Psoas muscle (tissue), 8 donors: ENCODE data around the gene ZBTB16. TPM values are rescaled to one million over a fixed set of nuclear protein-coding genes. Genes with fewer than 3 reads are reported as not detected.
A peak's percentile ranks its signal among the peaks of the same experiment; 100 is the strongest.

Experiments used
- ATAC-seq, 4 donors: fragments of 200-7000 bp; cut with Tn5 transposase; one replicate each; pipeline ENCODE4 v1.9.1; 2020; ENCODE audit warnings: moderate library complexity in 3 of 4, mild to moderate bottlenecking in 2 of 4
- DNase-seq, 2 donors: peaks; one replicate each; pipeline ENCODE4 v3.0.0-alpha.2; 2020
- H3K27ac ChIP-seq: fragments of 200-600 bp; one replicate; pipeline ENCODE4 v1.8.0; 2022
- H3K27me3 ChIP-seq, 3 donors: fragments of 200-600 bp in 1 of 3; one replicate each; pipeline versions ENCODE4 v1.6.1 to v1.8.0; 2013 to 2022; ENCODE audit warnings: low read length in 2 of 3, mild to moderate bottlenecking in 2 of 3, moderate library complexity in 1 of 3; ENCODE audit not compliant: insufficient read depth in 3 of 3
- H3K36me3 ChIP-seq, 2 donors: fragments of 200-600 bp in 1 of 2; one replicate each; pipeline versions ENCODE4 v1.6.1 to v1.8.0; 2013 to 2022; ENCODE audit warnings: low read depth in 1 of 2, mild to moderate bottlenecking in 1 of 2, moderate library complexity in 1 of 2; ENCODE audit not compliant: insufficient read depth in 1 of 2
- H3K4me1 ChIP-seq: fragments of 200-600 bp; one replicate; pipeline ENCODE4 v1.8.0; 2022
- H3K4me3 ChIP-seq: fragments of 200-600 bp; one replicate; pipeline ENCODE4 v1.8.0; 2022; ENCODE audit warnings: mild to moderate bottlenecking
- H3K9me3 ChIP-seq: fragments of 200-600 bp; one replicate; pipeline ENCODE4 v1.8.0; 2022
- WGBS, 3 donors: extraction: QIAGEN DNeasy Blood & Tissue Kit; methylation state at CpG; one replicate each; pipeline versions ENCODE4 v1.1.6 to v1.1.7; 2013; 5-methylcytosine and 5-hydroxymethylcytosine counted together
- intact Hi-C, 2 donors: fragments of 100-400 bp; cut with DNase I; formaldehyde crosslinking; loops; one replicate each; pipeline versions ENCODE4 v1.11.0 to v1.14.2; 2022
- polyA plus RNA-seq, 3 donors: library from polyadenylated mRNA; stranded (reverse); fragments of 200-250 nt; gene quantifications; one replicate each; pipeline ENCODE4 v1.2.3, GENCODE V29; 2013
- total RNA-seq, 4 donors: library from RNA; stranded (reverse); fragmentation: NEBNext Ultra II Directional in 2 of 4; extraction: Animal tissue kit (Norgen Biotek cat#: 25700) in 2 of 4; gene quantifications; one replicate each; pipeline versions ENCODE4 v1.2.1 to v1.2.4, GENCODE V29; 2021 to 2023
- TF ChIP-seq, protein P1 (sequence below): fragments of 200-600 bp; IDR thresholded peaks from one replicate; pipeline ENCODE4 v1.8.0; 2022; ENCODE audit warnings: antibody characterized with exemption
- donor health status: healthy with polysubstance abuse.
- donor health status: DM: no; HTN: no; CAD: no; lungs with moderate emphysema.
- donor health status: Bipolar disorder and iron deficiency.
- donor health status: healthy.
- donor health status: DM: yes; HTN: yes; CAD: no.
- donor health status: DM: no; HTN: no; CAD: no.
- donor health status: DM: no; HTN: no; CAD: no.
- donor health status: DM: yes; HTN: yes; CAD: no.

Gene ZBTB16
- total and polyA plus RNA-seq, 7 donors: 11.7 to 299 (median 89.8) TPM

DNA sequence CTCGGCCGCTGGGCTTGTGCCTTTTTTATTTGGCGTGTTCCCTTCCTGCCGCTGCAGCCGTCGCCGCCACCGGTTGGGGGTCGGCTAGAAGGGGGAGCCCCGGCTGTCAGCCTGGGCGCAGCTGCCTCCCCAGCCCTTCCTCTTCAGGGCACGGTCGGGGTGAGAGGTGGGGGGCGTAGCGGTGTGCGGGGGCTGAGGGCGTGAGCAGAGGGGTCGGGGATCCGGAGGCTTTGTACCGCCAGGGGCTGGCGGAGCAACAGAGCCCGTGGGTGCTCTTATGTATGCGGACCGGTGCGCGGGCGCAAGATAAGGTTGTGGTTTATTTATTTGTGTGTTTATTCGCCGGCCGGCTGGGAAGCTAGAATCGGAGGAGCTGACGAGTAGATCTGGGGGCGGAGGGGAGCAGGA lies 477 bp downstream of the ZBTB16 start:
- Histone ChIP-seq H3K36me3 (peaks cover 8 to 19% of the 10 kb centered on the region in 2 donors), H3K27me3 (no peaks in the 10 kb centered on the region), H3K27ac (peak overlapping the region; percentile 99), H3K9me3 (no peaks in the 10 kb centered on the region), H3K4me1 (peaks cover 60% of the 10 kb centered on the region), H3K4me3 (peak overlapping the region; percentile 97)
- TF ChIP-seq, protein P1, sequence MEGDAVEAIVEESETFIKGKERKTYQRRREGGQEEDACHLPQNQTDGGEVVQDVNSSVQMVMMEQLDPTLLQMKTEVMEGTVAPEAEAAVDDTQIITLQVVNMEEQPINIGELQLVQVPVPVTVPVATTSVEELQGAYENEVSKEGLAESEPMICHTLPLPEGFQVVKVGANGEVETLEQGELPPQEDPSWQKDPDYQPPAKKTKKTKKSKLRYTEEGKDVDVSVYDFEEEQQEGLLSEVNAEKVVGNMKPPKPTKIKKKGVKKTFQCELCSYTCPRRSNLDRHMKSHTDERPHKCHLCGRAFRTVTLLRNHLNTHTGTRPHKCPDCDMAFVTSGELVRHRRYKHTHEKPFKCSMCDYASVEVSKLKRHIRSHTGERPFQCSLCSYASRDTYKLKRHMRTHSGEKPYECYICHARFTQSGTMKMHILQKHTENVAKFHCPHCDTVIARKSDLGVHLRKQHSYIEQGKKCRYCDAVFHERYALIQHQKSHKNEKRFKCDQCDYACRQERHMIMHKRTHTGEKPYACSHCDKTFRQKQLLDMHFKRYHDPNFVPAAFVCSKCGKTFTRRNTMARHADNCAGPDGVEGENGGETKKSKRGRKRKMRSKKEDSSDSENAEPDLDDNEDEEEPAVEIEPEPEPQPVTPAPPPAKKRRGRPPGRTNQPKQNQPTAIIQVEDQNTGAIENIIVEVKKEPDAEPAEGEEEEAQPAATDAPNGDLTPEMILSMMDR: no peak
- ATAC-seq (peak; percentile 2 to 28 (median 4)), DNase-seq (peak; percentile 42 to 76)
- WGBS, 3 donors: 0 to 1% (median 0%) methylated on average over 29 to 33 of the region's 33 CpGs
- intact Hi-C loops: loop anchor here (1.0 to 5.0 kb wide), 7 partner anchors 23 to 197 kb away; no protein-coding TSS in a partner anchor

DNA sequence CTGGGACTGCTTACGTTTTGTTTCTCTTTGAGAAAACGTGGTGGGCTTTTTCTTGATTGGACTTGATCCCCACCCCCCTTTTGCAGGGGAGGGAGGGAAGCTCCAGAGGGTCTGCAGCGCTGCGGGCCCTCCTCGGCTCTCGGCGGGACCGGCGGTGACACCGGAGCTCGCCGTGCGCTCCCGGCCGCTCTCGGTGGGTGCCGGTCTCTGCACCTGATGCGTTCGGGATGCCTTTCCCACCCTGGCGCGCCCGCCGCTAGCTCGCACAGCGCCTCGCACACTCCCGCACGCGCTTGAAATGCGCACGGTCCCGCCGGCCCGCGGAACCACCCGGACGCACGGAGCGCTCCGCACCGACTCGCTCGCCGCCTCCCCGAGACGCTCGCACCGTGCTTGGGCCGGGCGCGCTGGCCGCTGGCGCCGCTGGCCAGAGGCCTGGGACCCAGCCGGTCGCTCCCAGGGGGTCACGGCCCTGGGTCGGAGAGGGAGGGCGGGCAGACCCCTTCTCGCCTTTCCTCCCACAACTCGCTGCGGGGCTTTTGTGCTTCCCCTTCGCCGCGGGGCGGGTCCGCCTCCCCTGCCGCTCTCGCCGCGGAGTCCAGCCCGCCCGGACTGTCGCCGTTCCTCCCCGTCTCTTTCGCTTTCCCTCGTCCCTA lies 1.0 kb downstream of the ZBTB16 start:
- Histone ChIP-seq H3K4me3 (peak overlapping the region; percentile 97), H3K9me3 (no peaks in the 10 kb centered on the region), H3K4me1 (peaks cover 62% of the 10 kb centered on the region), H3K27ac (peak overlapping the region; percentile 99), H3K27me3 (no peaks in the 10 kb centered on the region), H3K36me3 (peaks cover 8 to 19% of the 10 kb centered on the region in 2 donors)
- ATAC-seq (peak in 3 of 4 donors; percentile 1 to 42 (median 3)), DNase-seq (peak; percentile 48 to 75)
- intact Hi-C loops: loop anchor here (2.0 to 5.0 kb wide), 3 partner anchors 38 to 112 kb away; no protein-coding TSS in a partner anchor
- WGBS, 3 donors: 0 to 1% (median 0%) methylated on average over 55 to 78 of the region's 78 CpGs
- TF ChIP-seq, protein P1: no peak

DNA sequence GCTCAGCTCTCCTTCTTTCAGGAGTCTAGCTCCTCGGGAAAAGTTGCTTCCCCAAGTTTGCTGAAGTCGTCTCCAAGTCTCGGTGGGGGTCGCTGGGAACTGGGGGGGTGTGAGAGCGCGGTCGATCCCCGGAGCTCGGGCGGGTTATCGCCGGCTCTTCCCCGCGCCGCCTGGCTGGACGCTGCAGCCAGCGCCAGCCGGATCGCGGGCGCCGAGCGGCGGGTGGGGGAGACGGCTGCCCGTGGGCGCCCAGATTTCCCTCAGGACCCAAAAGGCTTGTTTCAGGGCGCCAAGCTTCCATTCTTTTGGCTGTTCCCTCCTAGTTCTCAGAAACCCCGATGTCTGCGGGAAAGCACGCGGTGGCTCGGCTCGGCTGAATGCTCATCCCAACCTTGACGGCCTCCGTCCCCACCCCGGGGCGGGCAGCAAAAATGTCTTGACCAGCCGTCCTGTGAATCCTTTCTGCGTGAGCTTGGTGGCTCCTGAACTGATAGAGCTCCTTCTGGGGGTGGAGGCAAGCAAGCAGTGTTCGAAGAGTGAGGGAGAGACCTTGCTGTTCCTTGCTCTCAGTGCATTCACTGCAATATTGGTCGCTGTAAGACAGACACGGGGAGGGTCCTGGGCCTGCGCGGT lies 1.7 kb downstream of the ZBTB16 start:
- Histone ChIP-seq H3K4me1 (peaks cover 62% of the 10 kb centered on the region), H3K9me3 (no peaks in the 10 kb centered on the region), H3K4me3 (peak overlapping the region; percentile 97), H3K27me3 (no peaks in the 10 kb centered on the region), H3K27ac (peak overlapping the region; percentile 99), H3K36me3 (peaks cover 8 to 19% of the 10 kb centered on the region in 2 donors)
- TF ChIP-seq, protein P1: no peak
- 0 to 1% (median 1%) methylated on average over 43 to 45 of the region's 45 CpGs for WGBS, 3 donors
- ATAC-seq: peak in 3 of 4 donors; percentile 1 to 14 (median 7)
- DNase-seq: peak; percentile 50 to 71
- intact Hi-C loops: loop anchor here (2.0 to 5.0 kb wide), 3 partner anchors 38 to 112 kb away; no protein-coding TSS in a partner anchor

DNA sequence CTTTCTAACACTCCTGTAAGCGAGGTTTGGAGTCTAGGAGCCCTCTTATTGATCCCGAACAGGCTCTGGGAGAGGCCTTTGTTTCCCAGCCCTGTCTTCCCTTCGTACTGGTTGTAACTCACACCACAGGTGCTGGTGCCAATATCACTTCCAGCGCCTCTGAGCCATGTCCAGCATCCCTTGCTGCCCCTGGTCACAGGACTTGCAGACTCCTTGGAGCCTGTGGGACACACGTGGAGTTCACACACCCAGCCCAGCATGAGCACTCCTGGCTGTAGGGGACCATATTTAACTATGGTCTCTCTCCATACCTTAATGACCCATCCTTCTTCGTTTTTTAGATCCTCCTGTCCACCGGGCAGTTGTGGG lies 2.2 kb downstream of the ZBTB16 start:
- ATAC-seq (peak; percentile 43 to 63 (median 53)), DNase-seq (peak; percentile 63 to 91)
- TF ChIP-seq, protein P1: no peak
- 9 to 16% (median 14%) methylated on average over 7 of the region's 7 CpGs for WGBS, 3 donors
- Histone ChIP-seq H3K4me3 (peak overlapping the region; percentile 97), H3K36me3 (peaks cover 8 to 23% of the 10 kb centered on the region in 2 donors), H3K9me3 (no peaks in the 10 kb centered on the region), H3K27ac (peak overlapping the region; percentile 99), H3K4me1 (peaks cover 67% of the 10 kb centered on the region), H3K27me3 (no peaks in the 10 kb centered on the region)
- intact Hi-C loops: loop anchor here (2.0 to 5.0 kb wide), 3 partner anchors 37 to 111 kb away; no protein-coding TSS in a partner anchor
